ENCODE measurements around the gene PRKAG2.

PRKAG2 gene

DNA sequence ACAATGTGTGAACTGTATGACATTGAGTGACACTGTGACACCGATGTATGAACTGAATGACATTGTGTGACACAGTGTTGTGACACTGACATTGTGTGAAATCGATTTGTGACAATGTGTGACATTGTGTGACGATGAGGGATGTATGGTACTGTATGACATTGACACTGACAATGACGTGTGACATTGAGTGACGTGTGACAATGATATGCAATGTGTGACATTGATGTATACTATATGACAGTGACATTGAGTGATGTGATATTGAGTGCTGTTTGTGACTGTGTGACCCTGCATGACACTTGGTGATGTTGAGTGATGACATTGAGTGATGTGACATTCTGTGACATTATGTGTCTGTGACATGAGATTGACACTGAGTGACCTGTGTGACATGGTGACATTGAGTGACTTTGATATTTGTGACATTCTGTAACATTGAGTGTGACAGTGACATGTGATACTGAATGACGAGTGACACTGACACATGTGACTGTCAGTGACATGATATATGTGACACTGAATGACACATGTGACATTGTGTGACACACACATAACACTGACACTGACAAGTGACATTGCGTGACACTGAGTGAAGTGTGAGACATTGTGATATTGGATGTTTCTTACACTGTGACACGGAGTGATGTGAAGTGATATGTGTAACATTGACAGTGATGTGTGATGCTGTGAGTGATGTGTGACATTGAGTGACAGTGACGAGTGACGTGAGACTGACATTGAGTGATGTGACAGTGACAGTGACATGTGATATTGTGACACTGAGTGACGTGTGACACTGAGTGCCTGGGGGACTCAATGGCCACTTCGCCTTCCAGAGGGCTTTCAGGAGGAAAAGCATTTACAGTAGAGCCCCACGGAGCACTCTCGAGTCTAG, 167.5 kb downstream of the PRKAG2 start:
- Histone ChIP-seq H3K9ac (ENCODE audit: low read length) (no peak overlapping the region), H3K36me3 (ENCODE audit: control insufficient read depth, insufficient read depth, low read length) (no peaks in the 10 kb centered on the region), H3K27ac (ENCODE audit: low read depth, low read length) (no peak overlapping the region), H3K4me1 (ENCODE audit: control insufficient read depth, insufficient read depth, low read length) (peaks cover 17% of the 10 kb centered on the region; the same call in 1 of the 2 replicates), H3K9me3 (ENCODE audit: control insufficient read depth, insufficient read depth, low read depth, low read length) (no peaks in the 10 kb centered on the region), H3K4me3 (ENCODE audit: low read depth, low read length) (no peak overlapping the region), H3K27me3 (ENCODE audit: control insufficient read depth, insufficient read depth, low read length) (peaks cover 5% of the 10 kb centered on the region)

DNA sequence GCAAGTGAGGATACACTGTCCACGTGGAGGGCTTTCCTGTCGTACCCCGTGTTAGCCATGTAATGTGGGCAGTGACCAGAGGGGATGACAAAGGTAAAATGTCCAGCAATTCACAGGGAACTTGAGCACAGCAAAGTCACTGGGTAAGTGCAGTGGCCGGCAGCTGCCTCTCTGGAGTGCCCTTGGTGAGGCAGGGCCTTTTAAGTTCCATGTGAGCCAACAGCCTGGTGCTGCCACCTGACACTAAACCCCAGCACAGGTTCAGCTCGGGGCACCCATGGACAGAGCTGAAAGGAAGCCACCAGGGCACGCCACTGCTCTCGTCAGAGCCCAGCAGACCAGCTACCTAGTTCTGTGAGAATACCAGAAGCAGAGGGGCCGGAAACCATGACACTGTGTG, 168.3 kb downstream of the PRKAG2 start:
- H3K27me3 ChIP-seq (ENCODE audit: control insufficient read depth, insufficient read depth, low read length), result peaks cover 5% of the 10 kb centered on the region
- no peak overlapping the region for H3K4me3 ChIP-seq (ENCODE audit: low read depth, low read length)
- no peaks in the 10 kb centered on the region for H3K36me3 ChIP-seq (ENCODE audit: control insufficient read depth, insufficient read depth, low read length)
- no peak overlapping the region for H3K9ac ChIP-seq (ENCODE audit: low read length)
- H3K27ac ChIP-seq (ENCODE audit: low read depth, low read length), result no peak overlapping the region
- peaks cover 17% of the 10 kb centered on the region; the same call in 1 of the 2 replicates for H3K4me1 ChIP-seq (ENCODE audit: control insufficient read depth, insufficient read depth, low read length)
- no peaks in the 10 kb centered on the region for H3K9me3 ChIP-seq (ENCODE audit: control insufficient read depth, insufficient read depth, low read depth, low read length)

GRCh38 chr7:151707757-151708156, 169.2 kb downstream of the PRKAG2 start:
- Histone ChIP-seq H3K36me3 (ENCODE audit: control insufficient read depth, insufficient read depth, low read length) (no peaks in the 10 kb centered on the region), H3K27me3 (ENCODE audit: control insufficient read depth, insufficient read depth, low read length) (peaks cover 5% of the 10 kb centered on the region), H3K4me3 (ENCODE audit: low read depth, low read length) (no peak overlapping the region), H3K4me1 (ENCODE audit: control insufficient read depth, insufficient read depth, low read length) (peaks cover 17% of the 10 kb centered on the region; the same call in 1 of the 2 replicates), H3K9ac (ENCODE audit: low read length) (no peak overlapping the region), H3K9me3 (ENCODE audit: control insufficient read depth, insufficient read depth, low read depth, low read length) (no peaks in the 10 kb centered on the region), H3K27ac (ENCODE audit: low read depth, low read length) (no peak overlapping the region)

GRCh38 chr7:151707105-151707469, 169.8 kb downstream of the PRKAG2 start:
- Histone ChIP-seq H3K4me3 (ENCODE audit: low read depth, low read length) (no peak overlapping the region), H3K36me3 (ENCODE audit: control insufficient read depth, insufficient read depth, low read length) (no peaks in the 10 kb centered on the region), H3K27ac (ENCODE audit: low read depth, low read length) (no peak overlapping the region), H3K9me3 (ENCODE audit: control insufficient read depth, insufficient read depth, low read depth, low read length) (no peaks in the 10 kb centered on the region), H3K9ac (ENCODE audit: low read length) (no peak overlapping the region), H3K4me1 (ENCODE audit: control insufficient read depth, insufficient read depth, low read length) (peaks cover 17% of the 10 kb centered on the region; the same call in 1 of the 2 replicates), H3K27me3 (ENCODE audit: control insufficient read depth, insufficient read depth, low read length) (peaks cover 5% of the 10 kb centered on the region)

DNA sequence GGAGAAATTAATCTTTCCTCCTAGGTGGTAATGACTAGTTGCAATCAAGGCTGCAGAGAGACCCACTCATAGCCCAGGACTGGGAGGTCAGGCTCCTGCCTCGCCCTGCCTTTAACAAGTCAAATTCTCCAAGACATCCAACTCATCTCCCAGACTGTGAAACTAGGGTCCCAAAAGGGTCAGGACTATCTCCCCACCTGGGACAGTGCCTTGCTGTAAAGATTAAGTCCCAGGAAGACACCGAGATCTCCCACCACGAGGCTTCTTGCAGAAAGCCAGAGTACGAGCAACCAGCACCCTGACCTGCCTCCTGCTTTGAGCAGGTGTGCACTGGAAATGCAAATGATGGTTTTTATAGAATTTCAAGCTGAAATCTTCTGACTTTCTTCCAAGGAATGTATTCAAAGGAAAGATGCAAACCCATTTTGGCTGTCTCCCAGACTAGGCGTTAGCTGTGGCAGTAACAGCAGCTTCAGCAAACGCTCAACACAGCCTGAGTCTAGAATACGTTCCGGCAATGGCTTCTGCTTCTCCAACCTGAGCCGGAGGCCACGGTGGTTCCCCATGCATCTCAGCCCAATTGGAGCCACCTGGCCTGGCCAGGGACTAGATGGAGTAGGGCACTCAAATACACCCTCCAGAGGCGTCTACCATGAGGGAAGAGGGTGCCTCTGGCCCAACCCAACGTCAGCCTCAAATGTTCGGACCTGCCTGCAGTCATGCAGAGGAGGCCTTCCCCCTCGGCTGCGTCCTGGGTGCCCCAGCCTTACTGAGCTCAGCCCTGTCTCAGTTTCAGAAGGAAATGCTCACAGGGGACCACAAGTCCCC, 170.4 kb downstream of the PRKAG2 start:
- Histone ChIP-seq H3K27ac (ENCODE audit: low read depth, low read length) (no peak overlapping the region), H3K4me1 (ENCODE audit: control insufficient read depth, insufficient read depth, low read length) (peaks cover 17% of the 10 kb centered on the region; the same call in 1 of the 2 replicates), H3K4me3 (ENCODE audit: low read depth, low read length) (no peak overlapping the region), H3K9me3 (ENCODE audit: control insufficient read depth, insufficient read depth, low read depth, low read length) (no peaks in the 10 kb centered on the region), H3K27me3 (ENCODE audit: control insufficient read depth, insufficient read depth, low read length) (peaks cover 5% of the 10 kb centered on the region), H3K9ac (ENCODE audit: low read length) (no peak overlapping the region), H3K36me3 (ENCODE audit: control insufficient read depth, insufficient read depth, low read length) (no peaks in the 10 kb centered on the region)

DNA sequence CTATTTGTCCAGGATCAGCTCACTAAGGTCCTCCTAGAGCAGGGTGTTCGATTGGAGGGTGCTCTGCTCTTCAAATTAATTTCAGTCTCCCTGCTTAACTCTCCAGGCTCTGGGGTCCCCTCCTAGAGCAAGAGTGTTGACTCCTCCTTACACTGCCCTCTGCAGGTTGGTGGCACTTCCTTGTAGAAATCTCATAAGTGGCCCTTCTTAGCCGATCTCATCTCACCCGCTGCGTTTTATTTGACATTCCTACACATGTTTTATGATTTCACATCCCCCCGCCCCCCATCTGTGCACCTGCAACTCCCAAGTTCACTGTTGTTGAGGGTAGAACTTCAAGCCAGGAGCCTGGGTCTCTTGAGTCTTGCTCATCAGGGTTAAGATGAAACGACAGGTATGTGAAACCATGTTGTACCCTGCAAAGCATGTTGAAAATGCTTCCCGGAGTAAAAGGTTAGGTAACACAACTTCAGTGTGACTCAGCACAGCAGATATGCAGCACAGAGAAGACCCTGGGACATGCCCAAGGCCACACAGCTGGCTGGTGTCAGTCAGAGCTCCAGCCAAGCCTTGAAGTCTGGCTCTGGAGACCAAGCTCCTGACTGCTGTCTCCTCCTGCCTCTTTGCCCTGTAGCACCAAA, 171.2 kb downstream of the PRKAG2 start:
- Histone ChIP-seq H3K4me3 (ENCODE audit: low read depth, low read length) (peak overlapping the region; percentile 21), H3K4me1 (ENCODE audit: control insufficient read depth, insufficient read depth, low read length) (peaks cover 17% of the 10 kb centered on the region; the same call in 1 of the 2 replicates), H3K27me3 (ENCODE audit: control insufficient read depth, insufficient read depth, low read length) (peaks cover 5% of the 10 kb centered on the region), H3K9me3 (ENCODE audit: control insufficient read depth, insufficient read depth, low read depth, low read length) (no peaks in the 10 kb centered on the region), H3K27ac (ENCODE audit: low read depth, low read length) (no peak overlapping the region), H3K36me3 (ENCODE audit: control insufficient read depth, insufficient read depth, low read length) (no peaks in the 10 kb centered on the region), H3K9ac (ENCODE audit: low read length) (no peak overlapping the region)

DNA sequence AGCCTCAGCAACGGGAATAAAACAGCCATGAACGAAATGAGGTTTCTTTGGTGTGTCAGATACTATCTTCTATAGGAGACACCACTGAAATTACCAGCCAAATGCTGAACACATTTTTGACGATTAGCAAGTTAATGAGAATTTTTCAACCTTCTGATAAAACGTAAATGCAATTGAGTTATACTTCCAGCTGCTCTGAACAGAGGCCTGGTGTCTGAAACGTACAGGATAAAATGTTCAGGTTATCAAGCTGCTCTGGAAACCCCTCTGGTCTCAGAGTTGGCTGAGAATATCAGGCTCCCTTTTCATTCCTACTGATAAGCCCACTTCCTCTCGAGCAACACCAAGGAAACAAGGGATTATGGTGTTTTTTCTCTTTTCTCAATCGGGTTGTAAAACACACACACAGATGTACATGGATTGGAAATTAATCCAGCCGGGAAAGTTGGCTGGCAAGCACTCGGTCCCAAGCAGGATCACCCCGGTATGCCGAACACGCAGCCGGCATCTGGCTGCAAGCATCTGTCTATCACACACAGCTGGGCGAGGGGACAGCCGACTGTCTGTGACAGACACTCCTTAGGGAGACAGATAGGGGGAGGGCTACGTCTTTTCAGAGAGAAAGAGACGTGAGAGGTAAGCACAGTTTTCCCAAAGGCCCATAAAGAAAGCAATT, 171.8 kb downstream of the PRKAG2 start:
- peak overlapping the region; percentile 21 for H3K4me3 ChIP-seq (ENCODE audit: low read depth, low read length)
- H3K27ac ChIP-seq (ENCODE audit: low read depth, low read length), result no peak overlapping the region
- no peak overlapping the region for H3K9ac ChIP-seq (ENCODE audit: low read length)

DNA sequence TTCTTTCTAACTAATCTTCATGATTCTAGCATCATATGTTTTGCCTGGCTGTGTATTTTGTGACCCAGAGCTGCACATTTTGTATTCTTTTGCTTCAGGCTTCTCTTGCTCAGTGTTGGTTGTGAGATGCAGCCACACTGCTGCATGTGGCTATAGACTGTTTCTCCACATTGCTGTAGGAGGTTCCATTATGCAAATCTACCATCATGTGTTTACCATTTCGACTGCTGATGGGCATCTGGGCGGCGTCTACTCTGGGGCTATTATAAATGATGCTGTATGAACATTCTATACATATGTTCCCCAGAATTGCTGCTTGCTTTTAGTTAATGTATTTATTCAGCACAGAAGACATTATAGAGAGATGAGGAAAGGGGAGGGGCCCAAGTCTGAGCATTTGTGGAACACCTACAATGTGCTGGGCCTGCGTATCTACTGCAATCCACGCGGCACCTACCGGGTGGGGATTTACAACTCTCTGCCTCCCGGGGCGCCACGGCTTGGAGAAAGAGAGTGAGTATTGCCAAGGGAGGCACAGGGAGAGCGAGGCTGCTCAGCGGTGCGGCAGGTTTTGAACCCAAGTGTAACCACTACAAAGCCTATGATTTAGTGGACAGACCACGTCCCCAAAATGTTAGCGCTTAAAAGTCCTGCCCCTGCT, 172.5 kb downstream of the PRKAG2 start:
- Histone ChIP-seq H3K4me1 (ENCODE audit: control insufficient read depth, insufficient read depth, low read length) (peaks cover 17% of the 10 kb centered on the region; the same call in 1 of the 2 replicates), H3K9ac (ENCODE audit: low read length) (no peak overlapping the region), H3K9me3 (ENCODE audit: control insufficient read depth, insufficient read depth, low read depth, low read length) (no peaks in the 10 kb centered on the region), H3K4me3 (ENCODE audit: low read depth, low read length) (no peak overlapping the region), H3K27me3 (ENCODE audit: control insufficient read depth, insufficient read depth, low read length) (peaks cover 5% of the 10 kb centered on the region), H3K27ac (ENCODE audit: low read depth, low read length) (no peak overlapping the region), H3K36me3 (ENCODE audit: control insufficient read depth, insufficient read depth, low read length) (no peaks in the 10 kb centered on the region)

More for the DNA sequence above, 171.8 kb downstream of the PRKAG2 start:
- Histone ChIP-seq H3K9me3 (ENCODE audit: control insufficient read depth, insufficient read depth, low read depth, low read length) (no peaks in the 10 kb centered on the region), H3K27me3 (ENCODE audit: control insufficient read depth, insufficient read depth, low read length) (peaks cover 5% of the 10 kb centered on the region), H3K4me1 (ENCODE audit: control insufficient read depth, insufficient read depth, low read length) (peaks cover 17% of the 10 kb centered on the region; the same call in 1 of the 2 replicates), H3K36me3 (ENCODE audit: control insufficient read depth, insufficient read depth, low read length) (no peaks in the 10 kb centered on the region)

- H3K4me1 ChIP-seq (ENCODE audit: control insufficient read depth, insufficient read depth, low read length), result peaks cover 17% of the 10 kb centered on the region; the same call in 1 of the 2 replicates
- no peak overlapping the region for H3K9ac ChIP-seq (ENCODE audit: low read length)
- H3K36me3 ChIP-seq (ENCODE audit: control insufficient read depth, insufficient read depth, low read length), result no peaks in the 10 kb centered on the region
- H3K27ac ChIP-seq (ENCODE audit: low read depth, low read length), result no peak overlapping the region
- H3K9me3 ChIP-seq (ENCODE audit: control insufficient read depth, insufficient read depth, low read depth, low read length), result no peaks in the 10 kb centered on the region
- peaks cover 5% of the 10 kb centered on the region for H3K27me3 ChIP-seq (ENCODE audit: control insufficient read depth, insufficient read depth, low read length)
- H3K4me3 ChIP-seq (ENCODE audit: low read depth, low read length), result no peak overlapping the region
Observed at GRCh38 chr7:151702961-151703360, 174.0 kb downstream of the PRKAG2 start.

DNA sequence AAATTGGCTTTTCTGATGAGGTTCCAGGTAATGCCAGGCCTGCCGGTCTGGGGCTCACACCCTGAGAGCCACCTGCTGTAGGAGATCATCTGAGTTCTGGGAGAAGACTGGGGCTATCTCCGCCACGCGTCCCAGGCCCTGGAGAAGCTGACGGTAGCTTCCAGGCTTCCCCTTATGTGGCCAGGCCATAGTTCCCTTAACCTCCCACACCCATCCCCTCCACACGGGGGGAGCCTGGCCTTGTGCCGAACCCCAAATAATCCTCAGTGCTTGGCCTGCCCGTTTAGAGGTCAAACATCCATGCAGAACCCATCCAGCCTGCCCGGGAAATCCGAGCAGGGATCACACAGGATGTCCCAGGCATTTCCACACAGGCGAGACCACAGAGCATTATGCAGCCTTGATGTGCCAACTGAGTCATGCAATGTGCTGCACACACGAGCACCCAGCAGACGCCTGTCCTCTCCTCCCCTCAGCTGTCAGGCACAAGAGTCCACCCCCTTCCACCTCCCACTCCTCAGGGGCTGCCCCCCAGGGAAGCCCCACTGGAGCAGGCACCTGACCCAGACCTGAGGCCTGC, 176.2 kb downstream of the PRKAG2 start:
- Histone ChIP-seq H3K9me3 (ENCODE audit: control insufficient read depth, insufficient read depth, low read depth, low read length) (no peaks in the 10 kb centered on the region), H3K36me3 (ENCODE audit: control insufficient read depth, insufficient read depth, low read length) (no peaks in the 10 kb centered on the region), H3K27me3 (ENCODE audit: control insufficient read depth, insufficient read depth, low read length) (no peaks in the 10 kb centered on the region), H3K4me3 (ENCODE audit: low read depth, low read length) (no peak overlapping the region), H3K4me1 (ENCODE audit: control insufficient read depth, insufficient read depth, low read length) (peaks cover 27% of the 10 kb centered on the region), H3K9ac (ENCODE audit: low read length) (no peak overlapping the region), H3K27ac (ENCODE audit: low read depth, low read length) (no peak overlapping the region)
